Body of pancreas (tissue), 4 donors: ENCODE measurements around the gene FITM1.

ENCODE experiments used
- CTCF ChIP-seq, 7 experiments: fragments of 450-650 bp in 4 of 7; fragments of 200-600 bp in 3 of 7; sonication (generic) in 3 of 7; IDR thresholded peaks; one replicate each; pipeline ENCODE4 v1.5.1; 2016 to 2019; ENCODE audit warnings: antibody characterized with exemption in 7 of 7
- POLR2A ChIP-seq, 3 donors: fragments of 450-650 bp; IDR thresholded peaks; one replicate each; pipeline ENCODE4 v1.6.1; 2016; ENCODE audit warnings: antibody characterized with exemption in 3 of 3, mild to moderate bottlenecking in 2 of 3

GRCh38 chr14:24147761-24148428 lies 17.4 kb downstream of the FITM1 start:
- TF ChIP-seq CTCF (IDR thresholded peaks at IDR 0.05) (no peak), POLR2A (IDR thresholded peaks at IDR 0.05) (no peak)
